HCT116 (cell line): ENCODE results near the gene SPRED2. TPM values are rescaled to one million over a fixed set of nuclear protein-coding genes. Genes with fewer than 3 reads are reported as not detected.

Source experiments
- ATAC-seq: fragments of 200-7000 bp; cut with Tn5 transposase; 2 replicates; pipeline ENCODE4 v1.9.1; 2020; ENCODE audit warnings: mild to moderate bottlenecking, moderate library complexity
- BruUV-seq: library from RNA; stranded (reverse); fragments of 400-500 nt; replicated peaks from 2 replicates; lab custom pipeline; 2021; lab: Mats Ljungman, UMichigan
- CTCF ChIA-PET: fragments of 300-600 bp; sonication (Branson Sonifier 250); formaldehyde crosslinking; loops from one replicate; lab custom pipeline; 2021; ENCODE audit warnings: antibody characterized with exemption; lab: Charles Lee
- POLR2A ChIA-PET: fragments of 300-600, 350-600 bp; sonication (Branson Sonifier 250); formaldehyde crosslinking; loops from one replicate; lab custom pipeline; 2021; ENCODE audit warnings: antibody characterized with exemption; lab: Charles Lee
- RAD21 ChIA-PET, 2 experiments: fragments of 300-600 bp; sonication (Branson Sonifier 250); formaldehyde crosslinking; loops; one replicate each; lab custom pipeline; 2023; ENCODE audit warnings: low total read pairs in 2 of 2; ENCODE audit not compliant: uncharacterized antibody in 2 of 2, unreplicated experiment in 2 of 2, low non-redundant PET in 1 of 2; lab: Charles Lee
- DNase-seq: peaks from one replicate; pipeline ENCODE4 v3.0.0-alpha.2; 2010; ENCODE audit warnings: low read depth, low spot score
- H2AFZ ChIP-seq: fragments of 200-600 bp; shearing (Covaris generic), sonication (generic); 2 replicates; pipeline ENCODE4 v1.6.1; 2017; ENCODE audit warnings: low read depth, mixed run types, mixed read lengths, antibody characterized with exemption, low read length; ENCODE audit not compliant: poor library complexity, severe bottlenecking
- H3K27ac ChIP-seq: 2 replicates; pipeline ENCODE4 v1.5.1; 2012; ENCODE audit warnings: low read depth, low read length
- H3K27me3 ChIP-seq: fragments of 200-600 bp; sonication (generic); 2 replicates; pipeline ENCODE4 v1.6.1; 2016; ENCODE audit warnings: mixed run types, low read length, mixed read lengths; ENCODE audit not compliant: insufficient read depth
- H3K36me3 ChIP-seq, 2 experiments: fragments of 200-500 bp in 1 of 2; fragments of 200-600 bp in 1 of 2; sonication (Bioruptor generic) in 1 of 2; sonication (generic) in 1 of 2; 2 replicates each; pipeline versions ENCODE4 v1.5.1 to v1.6.1; 2014 to 2016; ENCODE audit warnings: low read length in 2 of 2, inconsistent platforms in 1 of 2, mixed read lengths in 1 of 2, mixed run types in 1 of 2; ENCODE audit not compliant: insufficient read depth in 2 of 2, control insufficient read depth in 1 of 2
- H3K4me1 ChIP-seq, 2 experiments: fragments of 200-600 bp in 1 of 2; sonication (generic) in 1 of 2; 2 replicates each; pipeline versions ENCODE4 v1.5.1 to v1.6.1; 2012 to 2017; ENCODE audit warnings: low read length in 2 of 2, inconsistent platforms in 1 of 2, mild to moderate bottlenecking in 1 of 2, mixed read lengths in 1 of 2, mixed run types in 1 of 2, moderate library complexity in 1 of 2; ENCODE audit not compliant: insufficient read depth in 2 of 2, control insufficient read depth in 1 of 2
- H3K4me2 ChIP-seq: fragments of 200-600 bp; sonication (generic); 2 replicates; pipeline ENCODE4 v1.6.1; 2017; ENCODE audit warnings: mixed run types, low read length, mixed read lengths
- H3K4me3 ChIP-seq, 2 experiments: fragments of 200-600 bp in 1 of 2; sonication (generic) in 1 of 2; replicated peaks in 1 of 2; 2 replicates each; pipeline ENCODE4 v1.5.1; 2011 to 2016; ENCODE audit warnings: low read length in 2 of 2, control low read depth in 1 of 2, low read depth in 1 of 2, mild to moderate bottlenecking in 1 of 2, mixed read lengths in 1 of 2, mixed run types in 1 of 2
- H3K79me2 ChIP-seq: fragments of 200-600 bp; sonication (generic); 2 replicates; pipeline ENCODE4 v1.6.1; 2017; ENCODE audit warnings: mild to moderate bottlenecking, mixed run types, low read length, moderate library complexity, mixed read lengths; ENCODE audit not compliant: insufficient read depth
- H3K9ac ChIP-seq: fragments of 200-600 bp; sonication (generic); 2 replicates; pipeline ENCODE4 v1.6.1; 2016; ENCODE audit warnings: low read length, mixed read lengths
- H3K9me2 ChIP-seq: fragments of 200-600 bp; sonication (generic), shearing (Covaris generic); 2 replicates; pipeline ENCODE4 v1.6.1; 2017; ENCODE audit warnings: mixed run types, mild to moderate bottlenecking, moderate library complexity; ENCODE audit not compliant: insufficient read depth
- H3K9me3 ChIP-seq, 2 experiments: fragments of 200-500 bp in 1 of 2; fragments of 200-600 bp in 1 of 2; sonication (Bioruptor generic) in 1 of 2; sonication (generic) in 1 of 2; 2 replicates each; pipeline ENCODE4 v1.6.1; 2014 to 2017; ENCODE audit warnings: low read length in 2 of 2, mixed read lengths in 2 of 2, inconsistent platforms in 1 of 2, low read depth in 1 of 2, mild to moderate bottlenecking in 1 of 2, mixed run types in 1 of 2, moderate library complexity in 1 of 2; ENCODE audit not compliant: control insufficient read depth in 1 of 2, insufficient read depth in 1 of 2
- H4K20me1 ChIP-seq: fragments of 200-600 bp; sonication (generic), shearing (Covaris generic); 2 replicates; pipeline ENCODE4 v1.6.1; 2017; ENCODE audit warnings: mixed run types, mild to moderate bottlenecking, moderate library complexity; ENCODE audit not compliant: insufficient read depth
- CBX3 ChIP-seq: IDR thresholded peaks from 2 replicates; pipeline ENCODE4 v1.6.1; 2012; ENCODE audit warnings: low read depth
- CEBPB ChIP-seq: IDR thresholded peaks from 2 replicates; pipeline ENCODE4 v1.6.1; 2012; ENCODE audit warnings: low read depth
- ELF1 ChIP-seq: IDR thresholded peaks from 2 replicates; pipeline ENCODE4 v1.6.1; 2012; ENCODE audit warnings: low read depth, borderline replicate concordance
- EZH2 ChIP-seq: fragments of 200-600 bp; sonication (generic); IDR thresholded peaks from 2 replicates; pipeline ENCODE4 v1.6.1; 2017; ENCODE audit warnings: antibody characterized with exemption, mixed run types
- EZH2phosphoT487 ChIP-seq: fragments of 200-600 bp; IDR thresholded peaks from 2 replicates; pipeline ENCODE4 v1.6.1; 2018; ENCODE audit warnings: antibody characterized with exemption, borderline replicate concordance
- POLR2A ChIP-seq: IDR thresholded peaks from 2 replicates; pipeline ENCODE4 v1.7.0; 2011; ENCODE audit warnings: borderline replicate concordance; ENCODE audit not compliant: insufficient read depth, insufficient read length; ENCODE audit errors: extremely low read depth
- REST ChIP-seq: IDR thresholded peaks from 2 replicates; pipeline ENCODE4 v1.6.1; 2012; ENCODE audit warnings: low read depth
- SRF ChIP-seq: IDR thresholded peaks from 2 replicates; pipeline ENCODE4 v1.6.1; 2012; ENCODE audit warnings: low read depth
- TCF7L2 ChIP-seq: IDR thresholded peaks from 2 replicates; pipeline ENCODE4 v1.7.0; 2011; ENCODE audit warnings: borderline replicate concordance, inconsistent platforms; ENCODE audit not compliant: insufficient read depth, insufficient read length; ENCODE audit errors: extremely low read depth
- YY1 ChIP-seq: IDR thresholded peaks from 2 replicates; pipeline ENCODE4 v1.6.1; 2011; ENCODE audit warnings: low read length, low read depth, moderate library complexity, mild to moderate bottlenecking; ENCODE audit not compliant: insufficient replicate concordance; ENCODE audit errors: extremely low read depth
- ZBTB33 ChIP-seq: IDR thresholded peaks from 2 replicates; pipeline ENCODE4 v1.6.1; 2011; ENCODE audit warnings: mild to moderate bottlenecking, low read length, moderate library complexity; ENCODE audit not compliant: insufficient replicate concordance; ENCODE audit errors: extremely low read depth
- ZNF274 ChIP-seq: fragments of 200-500 bp; sonication (Bioruptor generic); IDR thresholded peaks from 2 replicates; pipeline ENCODE4 v1.6.1; 2014; ENCODE audit warnings: mild to moderate bottlenecking, low read depth, low read length, inconsistent platforms
- intact Hi-C: fragments of 100-400 bp; cut with micrococcal nuclease; formaldehyde crosslinking; loops from 2 replicates; pipeline ENCODE4 v1.10.0; 2022
- total RNA-seq: library from RNA; stranded (reverse); gene quantifications from one replicate; pipeline ENCODE4 v1.2.1, GENCODE V29; 2021; ENCODE audit not compliant: unreplicated experiment
- TF ChIP-seq, protein P1 (sequence below): IDR thresholded peaks from 2 replicates; pipeline ENCODE4 v1.6.1; 2012

SPRED2 gene
- total RNA-seq, 1 experiment from 2014 or later, result 62.6 TPM

DNA sequence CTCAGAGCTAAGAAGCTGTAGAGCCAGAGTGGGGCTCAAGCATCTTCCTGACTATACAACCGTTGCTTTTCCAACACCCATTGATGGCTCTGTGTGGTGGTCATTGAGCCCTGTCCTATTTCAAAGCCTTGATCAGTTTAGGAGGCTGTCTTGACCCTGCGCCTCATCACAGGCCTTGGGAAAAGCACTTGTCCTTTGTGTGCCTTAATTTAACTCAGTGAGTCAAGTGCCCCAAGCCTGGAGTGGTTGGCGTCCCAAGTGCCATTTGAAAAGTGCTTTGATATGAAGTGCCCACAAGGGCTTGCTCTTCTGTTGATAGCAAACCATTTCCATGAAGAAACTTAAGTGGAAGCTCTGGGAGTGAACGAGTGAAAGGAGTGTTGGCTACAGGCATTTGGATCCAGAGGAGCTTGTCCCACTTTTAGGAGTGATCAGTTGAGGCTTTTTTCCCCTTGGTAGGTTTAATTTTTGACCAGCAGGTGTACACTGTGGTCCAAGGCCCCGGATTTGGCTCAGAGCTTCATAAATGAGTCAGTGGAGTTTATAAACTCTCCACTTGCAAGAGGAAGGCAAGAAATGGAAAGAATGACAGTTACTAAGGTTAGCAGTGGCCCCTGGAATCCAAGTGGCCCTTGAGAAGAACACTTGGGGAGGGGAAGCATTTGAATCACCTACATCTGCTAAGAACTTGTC is 154.5 kb downstream of the SPRED2 start:
- TF ChIP-seq ELF1 (no peak), EZH2 (no peak), TCF7L2 (no peak), CEBPB (no peak), EZH2phosphoT487 (no peak), YY1 (no peak), POLR2A (no peak), ZNF274 (no peak), SRF (no peak), REST (no peak), CBX3 (no peak), ZBTB33 (no peak)
- TF ChIP-seq, protein P1, sequence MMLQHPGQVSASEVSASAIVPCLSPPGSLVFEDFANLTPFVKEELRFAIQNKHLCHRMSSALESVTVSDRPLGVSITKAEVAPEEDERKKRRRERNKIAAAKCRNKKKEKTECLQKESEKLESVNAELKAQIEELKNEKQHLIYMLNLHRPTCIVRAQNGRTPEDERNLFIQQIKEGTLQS, result no peak
- no peak for ATAC-seq

More for the DNA sequence above, 154.5 kb downstream of the SPRED2 start:
- Histone ChIP-seq H3K27me3 (no peaks in the 10 kb centered on the region), H3K79me2 (no peaks in the 10 kb centered on the region), H3K4me1 (no peaks in the 10 kb centered on the region), H4K20me1 (no peaks in the 10 kb centered on the region), H3K9ac (no peak overlapping the region), H3K9me2 (no peaks in the 10 kb centered on the region), H3K4me2 (no peak overlapping the region), H3K4me3 (no peak overlapping the region), H3K9me3 (no peaks in the 10 kb centered on the region), H3K27ac (no peak overlapping the region), H3K36me3 (0 out of 4 replicates have a peak, but pooled peaks cover 0 to 2% of the 10 kb centered on the region in 2 experiments), H2AFZ (no peak overlapping the region)
- ChIA-PET CTCF (interaction anchor here (0.6 to 1.3 kb wide), 2 partner anchors 13 to 298 kb away, joined by 3 to 7 read pairs; no protein-coding TSS in a partner anchor), POLR2A (interaction anchor here (0.6 kb wide), 1 partner anchor 17 kb away, joined by 3 read pairs; no protein-coding TSS in a partner anchor), RAD21 (no interaction called here)
- DNase-seq, result no peak
- intact Hi-C loops, result no loop called here
- BruUV-seq, result no TSS peak
